ENCODE results near the gene ALX1. TPM values are rescaled to one million over a fixed set of nuclear protein-coding genes. Genes with fewer than 3 reads are reported as not detected.

ALX1 gene
- total and polyA plus RNA-seq, 2 of the 4 experiments (the other 2 are of a cell fraction) = not detected

GRCh38 chr12:85310025-85310424 is 30.0 kb downstream of the ALX1 start:
- Histone ChIP-seq H3K9me1 (ENCODE audit: insufficient read depth, low read length) (no peaks in the 10 kb centered on the region), H3K4me1 (ENCODE audit: control insufficient read depth, insufficient read depth, low read length) (no peaks in the 10 kb centered on the region), H3K4me2 (ENCODE audit: low read depth, low read length) (no peak overlapping the region), H3K79me1 (ENCODE audit: low read depth in 1 of 2, low read length in 2 of 2) (no peaks in the 10 kb centered on the region), H3K56ac (ENCODE audit: extremely low read depth, insufficient read depth, low read length) (no peak overlapping the region), H4K8ac (ENCODE audit: low read depth in 2 of 2, low read length in 2 of 2) (no peak overlapping the region), H3K4me3 (ENCODE audit: insufficient read depth, low read depth, low read length) (no peak overlapping the region), H3K36me3 (ENCODE audit: control insufficient read depth, insufficient read depth, low read length) (no peaks in the 10 kb centered on the region), H2BK120ac (ENCODE audit: low read depth, low read length) (no peak overlapping the region), H2AFZ (replicated peaks; ENCODE audit: low read length, poor library complexity) (no peak overlapping the region), H2BK15ac (ENCODE audit: low read depth, low read length) (no peak overlapping the region), H2AK5ac (ENCODE audit: low read depth, low read length) (no peak overlapping the region), H3K23ac (ENCODE audit: low read depth, low read length) (no peak overlapping the region), H3K27me3 (ENCODE audit: control insufficient read depth, insufficient read depth, low read length) (no peaks in the 10 kb centered on the region; the same call in 1 of the 2 replicates), H2AK9ac (replicated peaks; ENCODE audit: low read depth, low read length, poor library complexity) (no peak overlapping the region), H3K9ac (ENCODE audit: low read depth, low read length) (no peak overlapping the region), H3K18ac (ENCODE audit: low read depth, low read length) (no peak overlapping the region), H4K91ac (ENCODE audit: insufficient read depth, low read depth, low read length) (no peak overlapping the region), H3K27ac (ENCODE audit: insufficient read depth, low read length) (no peak overlapping the region), H3K14ac (replicated peaks; ENCODE audit: low read depth, low read length) (no peak overlapping the region), H4K20me1 (ENCODE audit: insufficient read depth, low read length) (no peaks in the 10 kb centered on the region), H2BK20ac (ENCODE audit: low read depth, low read length) (no peak overlapping the region), H4K5ac (ENCODE audit: low read depth, low read length) (no peak overlapping the region), H3K9me3 (ENCODE audit: control insufficient read depth, insufficient read depth, low read length) (no peaks in the 10 kb centered on the region), H2BK5ac (ENCODE audit: low read depth, low read length, poor library complexity, severe bottlenecking) (no peak overlapping the region), H3K4ac (ENCODE audit: low read depth, low read length) (no peak overlapping the region)
- no CpG with 5 or more reads among the region's 3 CpGs for WGBS, 2 experiments (ENCODE audit: extremely low coverage in 2 of 2, insufficient read length in 1 of 2)
- intact Hi-C loops (cut with micrococcal nuclease) (loop anchor here (5.0 kb wide), 1 partner anchor 137 kb away; no protein-coding TSS in a partner anchor), dilution Hi-C loops (cut with HindIII; ENCODE audit: low sequenced_read_pairs, unreplicated experiment) (no loop called here), in situ Hi-C loops (cut with MboI; ENCODE audit: low sequenced_read_pairs) (no loop called here)
- ChIA-PET CTCF (interaction anchor here (0.6 to 1.3 kb wide), 4 partner anchors 56 to 838 kb away, joined by 3 to 12 read pairs (median 3); no protein-coding TSS in a partner anchor), POLR2A (ENCODE audit: unreplicated experiment) (no interaction called here)
- TF ChIP-seq RFX5 (IDR thresholded peaks at IDR 0.05; ENCODE audit: low read depth, low read length) (no peak), POLR2A (IDR thresholded peaks at IDR 0.05; ENCODE audit: low read depth, low read length) (no peak), SMC3 (IDR thresholded peaks at IDR 0.05; ENCODE audit: low read depth, low read length) (no peak), ELK1 (IDR thresholded peaks at IDR 0.05; ENCODE audit: borderline replicate concordance, low read depth, low read length) (no peak), MXI1 (IDR thresholded peaks at IDR 0.05; ENCODE audit: borderline replicate concordance, low read depth, low read length) (no peak), CEBPB (IDR thresholded peaks at IDR 0.05; ENCODE audit: low read depth, low read length) (no peak), MAFK (IDR thresholded peaks at IDR 0.05; ENCODE audit: low read depth, low read length) (no peak), RCOR1 (IDR thresholded peaks at IDR 0.05; ENCODE audit: insufficient replicate concordance, low read length) (no peak), MAZ (IDR thresholded peaks at IDR 0.05; ENCODE audit: borderline replicate concordance, low read depth, low read length) (no peak), RAD21 (IDR thresholded peaks at IDR 0.05; ENCODE audit: low read length) (no peak), CHD1 (IDR thresholded peaks at IDR 0.05; ENCODE audit: low read depth, low read length) (no peak)
- TF ChIP-seq, protein P1, sequence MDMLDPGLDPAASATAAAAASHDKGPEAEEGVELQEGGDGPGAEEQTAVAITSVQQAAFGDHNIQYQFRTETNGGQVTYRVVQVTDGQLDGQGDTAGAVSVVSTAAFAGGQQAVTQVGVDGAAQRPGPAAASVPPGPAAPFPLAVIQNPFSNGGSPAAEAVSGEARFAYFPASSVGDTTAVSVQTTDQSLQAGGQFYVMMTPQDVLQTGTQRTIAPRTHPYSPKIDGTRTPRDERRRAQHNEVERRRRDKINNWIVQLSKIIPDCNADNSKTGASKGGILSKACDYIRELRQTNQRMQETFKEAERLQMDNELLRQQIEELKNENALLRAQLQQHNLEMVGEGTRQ (IDR thresholded peaks at IDR 0.05; ENCODE audit: low read depth, low read length) = no peak
- BruUV-seq (replicated peaks) = no TSS peak
- DNase-seq = no peak
- no peak for ATAC-seq (ENCODE audit: low read depth)
